Spleen (tissue), 11 donors: ENCODE results near the gene PKD1. TPM values are rescaled to one million over a fixed set of nuclear protein-coding genes. Genes with fewer than 3 reads are reported as not detected.
A peak's percentile ranks its signal among the peaks of the same experiment; 100 is the strongest.

Experiments
- DNase-seq: peaks from one replicate; pipeline ENCODE4 v3.0.0-alpha.2; 2020
- H3K27ac ChIP-seq, 8 donors: fragments of 200-600 bp; sonication (generic) in 7 of 8; 1 replicate in 4 of 8; 2 replicates in 4 of 8; pipeline versions ENCODE4 v1.5.0 to v1.8.0; 2016 to 2021; ENCODE audit warnings: inconsistent platforms in 4 of 8, mild to moderate bottlenecking in 4 of 8, moderate library complexity in 1 of 8
- H3K27me3 ChIP-seq, 7 donors: fragments of 200-600 bp; sonication (generic) in 6 of 7; replicated peaks in 1 of 7; 1 replicate in 4 of 7; 2 replicates in 3 of 7; pipeline versions ENCODE4 v1.5.0 to v1.8.0; 2016 to 2021; ENCODE audit warnings: inconsistent platforms in 3 of 7, mild to moderate bottlenecking in 1 of 7
- H3K36me3 ChIP-seq, 6 donors: fragments of 200-600 bp; sonication (generic) in 5 of 6; 1 replicate in 4 of 6; 2 replicates in 2 of 6; pipeline versions ENCODE4 v1.5.0 to v1.8.0; 2016 to 2021; ENCODE audit warnings: inconsistent platforms in 2 of 6
- H3K4me1 ChIP-seq, 6 donors: fragments of 200-600 bp; sonication (generic) in 5 of 6; 1 replicate in 3 of 6; 2 replicates in 3 of 6; pipeline versions ENCODE4 v1.5.0 to v1.8.0; 2016 to 2021; ENCODE audit warnings: inconsistent platforms in 3 of 6
- H3K4me3 ChIP-seq, 8 donors: fragments of 200-600 bp; sonication (generic) in 7 of 8; 1 replicate in 4 of 8; 2 replicates in 4 of 8; pipeline versions ENCODE4 v1.5.0 to v1.8.0; 2016 to 2021; ENCODE audit warnings: inconsistent platforms in 4 of 8, mild to moderate bottlenecking in 4 of 8, moderate library complexity in 2 of 8
- H3K9me3 ChIP-seq, 8 donors: fragments of 200-600 bp; sonication (generic) in 7 of 8; 1 replicate in 4 of 8; 2 replicates in 4 of 8; pipeline versions ENCODE4 v1.5.0 to v1.8.0; 2016 to 2021; ENCODE audit warnings: inconsistent platforms in 4 of 8
- POLR2A ChIP-seq, 3 donors: fragments of 450-650 bp; IDR thresholded peaks; one replicate each; pipeline ENCODE4 v1.5.1; 2017; ENCODE audit warnings: antibody characterized with exemption in 3 of 3, mild to moderate bottlenecking in 1 of 3
- POLR2AphosphoS5 ChIP-seq, 3 donors: sonication (generic); formaldehyde crosslinking; IDR thresholded peaks; one replicate each; pipeline ENCODE4 v1.5.1; 2017; ENCODE audit warnings: antibody characterized with exemption in 3 of 3
- WGBS, 5 donors: extraction: QIAGEN DNeasy Blood & Tissue Kit in 3 of 5; methylation state at CpG; one replicate each; pipeline versions ENCODE4 v1.1.5 to v1.1.7; 2013 to 2018; 5-methylcytosine and 5-hydroxymethylcytosine counted together
- intact Hi-C: fragments of 100-400 bp; cut with DNase I; formaldehyde crosslinking; loops from one replicate; pipeline ENCODE4 v1.15.0; 2023; ENCODE audit warnings: low total_unique reads
- polyA plus RNA-seq, 3 donors: library from polyadenylated mRNA; stranded (reverse); fragments of 200-250 nt; gene quantifications; one replicate each; pipeline ENCODE4 v1.2.1, GENCODE V29; 2013
- total RNA-seq, 7 donors: library from RNA; depleted of rRNA in 3 of 7; stranded (reverse); fragments of >200 nt in 3 of 7; fragmentation: NEBNext Ultra II Directional in 4 of 7; extraction: Animal tissue kit (Norgen Biotek cat#: 25700) in 4 of 7; gene quantifications; one replicate each; pipeline versions ENCODE4 v1.1.0 to v1.2.1, GENCODE V29; 2016 to 2021
- TF ChIP-seq, protein P1 (sequence below), 11 experiments: fragments of 200-600 bp in 7 of 11; fragments of 450-650 bp in 4 of 11; sonication (generic) in 4 of 11; IDR thresholded peaks in 8 of 11; conservative IDR thresholded peaks in 3 of 11; 1 replicate in 7 of 11; 2 replicates in 4 of 11; pipeline versions ENCODE4 v1.4.0 to v1.8.0; 2016 to 2021; ENCODE audit warnings: antibody characterized with exemption in 11 of 11, inconsistent platforms in 4 of 11, mild to moderate bottlenecking in 1 of 11
- donor health status: healthy with polysubstance abuse.
- donor health status: DM: no; HTN: no; CAD: no; lungs with moderate emphysema.
- donor health status: DM: no; HTN: no; CAD: no.
- donor health status: Bipolar disorder and iron deficiency.
- donor health status: healthy.
- donor health status: DM: no; HTN: no; CAD: no.
- donor health status: DM: yes; HTN: yes; CAD: no.

PKD1 gene
- total and polyA plus RNA-seq, 10 donors = 14.0 to 124 (median 79.8) TPM

DNA sequence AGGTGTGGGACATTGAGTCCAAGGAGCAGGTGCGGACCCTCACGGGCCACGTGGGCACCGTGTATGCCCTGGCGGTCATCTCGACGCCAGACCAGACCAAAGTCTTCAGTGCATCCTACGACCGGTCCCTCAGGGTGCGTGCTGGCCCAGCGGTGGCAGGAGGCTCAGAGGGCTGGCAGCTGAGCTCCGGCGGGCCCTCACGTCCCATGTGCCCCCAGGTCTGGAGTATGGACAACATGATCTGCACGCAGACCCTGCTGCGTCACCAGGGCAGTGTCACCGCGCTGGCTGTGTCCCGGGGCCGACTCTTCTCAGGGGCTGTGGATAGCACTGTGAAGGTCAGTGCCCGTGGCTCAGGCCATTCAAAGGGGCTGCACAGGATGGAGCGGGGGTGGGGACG lies 40.3 kb upstream of the PKD1 start:
- WGBS, 5 donors = 89 to 96% (median 95%) methylated on average over 11 to 23 of the region's 23 CpGs
- intact Hi-C loops = no loop called here

DNA sequence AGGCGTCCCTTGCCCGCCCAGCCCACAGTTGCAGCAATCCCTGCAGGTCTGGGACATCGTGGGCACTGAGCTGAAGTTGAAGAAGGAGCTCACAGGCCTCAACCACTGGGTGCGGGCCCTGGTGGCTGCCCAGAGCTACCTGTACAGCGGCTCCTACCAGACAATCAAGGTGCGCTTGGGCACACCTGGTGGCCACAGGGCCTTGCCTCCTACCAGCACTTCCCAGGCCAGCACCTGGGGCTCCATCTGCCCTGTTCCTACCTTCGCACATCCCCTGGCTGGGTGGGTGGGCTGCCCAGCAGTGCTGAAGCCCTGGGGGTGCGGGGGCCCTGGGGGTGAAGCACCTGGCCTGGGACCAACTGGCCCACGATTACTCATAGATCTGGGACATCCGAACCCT lies 39.8 kb upstream of the PKD1 start:
- Histone ChIP-seq H3K27me3 (no peaks in the 10 kb centered on the region), H3K9me3 (peaks cover 0 to 6% (median 0%) of the 10 kb centered on the region in 8 donors), H3K4me1 (peaks cover 0 to 47% (median 20%) of the 10 kb centered on the region in 6 donors), H3K4me3 (no peak overlapping the region), H3K27ac (no peak overlapping the region), H3K36me3 (peaks cover 4 to 85% (median 75%) of the 10 kb centered on the region in 6 donors)
- WGBS, 5 donors = 90 to 99% (median 93%) methylated on average over 5 to 10 of the region's 10 CpGs
- TF ChIP-seq, protein P1, sequence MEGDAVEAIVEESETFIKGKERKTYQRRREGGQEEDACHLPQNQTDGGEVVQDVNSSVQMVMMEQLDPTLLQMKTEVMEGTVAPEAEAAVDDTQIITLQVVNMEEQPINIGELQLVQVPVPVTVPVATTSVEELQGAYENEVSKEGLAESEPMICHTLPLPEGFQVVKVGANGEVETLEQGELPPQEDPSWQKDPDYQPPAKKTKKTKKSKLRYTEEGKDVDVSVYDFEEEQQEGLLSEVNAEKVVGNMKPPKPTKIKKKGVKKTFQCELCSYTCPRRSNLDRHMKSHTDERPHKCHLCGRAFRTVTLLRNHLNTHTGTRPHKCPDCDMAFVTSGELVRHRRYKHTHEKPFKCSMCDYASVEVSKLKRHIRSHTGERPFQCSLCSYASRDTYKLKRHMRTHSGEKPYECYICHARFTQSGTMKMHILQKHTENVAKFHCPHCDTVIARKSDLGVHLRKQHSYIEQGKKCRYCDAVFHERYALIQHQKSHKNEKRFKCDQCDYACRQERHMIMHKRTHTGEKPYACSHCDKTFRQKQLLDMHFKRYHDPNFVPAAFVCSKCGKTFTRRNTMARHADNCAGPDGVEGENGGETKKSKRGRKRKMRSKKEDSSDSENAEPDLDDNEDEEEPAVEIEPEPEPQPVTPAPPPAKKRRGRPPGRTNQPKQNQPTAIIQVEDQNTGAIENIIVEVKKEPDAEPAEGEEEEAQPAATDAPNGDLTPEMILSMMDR (IDR thresholded peaks at IDR 0.05 in 8 of 11, conservative IDR thresholded peaks at IDR 0.05 in 3 of 11) = no peak
- TF ChIP-seq POLR2AphosphoS5 (IDR thresholded peaks at IDR 0.05) = no peak
- TF ChIP-seq POLR2A (IDR thresholded peaks at IDR 0.05) = no peak
- intact Hi-C loops = no loop called here
- no peak for DNase-seq

More for the DNA sequence above, 40.3 kb upstream of the PKD1 start:
- no peak overlapping the region for H3K4me3 ChIP-seq
- DNase-seq = no peak
- H3K4me1 ChIP-seq = peaks cover 0 to 46% (median 20%) of the 10 kb centered on the region in 6 donors
- peaks cover 4 to 79% (median 69%) of the 10 kb centered on the region in 6 donors for H3K36me3 ChIP-seq
- H3K27ac ChIP-seq = no peak overlapping the region
- H3K9me3 ChIP-seq = peaks cover 0 to 6% (median 0%) of the 10 kb centered on the region in 8 donors
- TF ChIP-seq POLR2A (IDR thresholded peaks at IDR 0.05) = no peak
- TF ChIP-seq, protein P1 (IDR thresholded peaks at IDR 0.05 in 8 of 11, conservative IDR thresholded peaks at IDR 0.05 in 3 of 11) = no peak
- peak in 1 of 3 donors; percentile 7 for TF ChIP-seq POLR2AphosphoS5 (IDR thresholded peaks at IDR 0.05)
- no peaks in the 10 kb centered on the region for H3K27me3 ChIP-seq

DNA sequence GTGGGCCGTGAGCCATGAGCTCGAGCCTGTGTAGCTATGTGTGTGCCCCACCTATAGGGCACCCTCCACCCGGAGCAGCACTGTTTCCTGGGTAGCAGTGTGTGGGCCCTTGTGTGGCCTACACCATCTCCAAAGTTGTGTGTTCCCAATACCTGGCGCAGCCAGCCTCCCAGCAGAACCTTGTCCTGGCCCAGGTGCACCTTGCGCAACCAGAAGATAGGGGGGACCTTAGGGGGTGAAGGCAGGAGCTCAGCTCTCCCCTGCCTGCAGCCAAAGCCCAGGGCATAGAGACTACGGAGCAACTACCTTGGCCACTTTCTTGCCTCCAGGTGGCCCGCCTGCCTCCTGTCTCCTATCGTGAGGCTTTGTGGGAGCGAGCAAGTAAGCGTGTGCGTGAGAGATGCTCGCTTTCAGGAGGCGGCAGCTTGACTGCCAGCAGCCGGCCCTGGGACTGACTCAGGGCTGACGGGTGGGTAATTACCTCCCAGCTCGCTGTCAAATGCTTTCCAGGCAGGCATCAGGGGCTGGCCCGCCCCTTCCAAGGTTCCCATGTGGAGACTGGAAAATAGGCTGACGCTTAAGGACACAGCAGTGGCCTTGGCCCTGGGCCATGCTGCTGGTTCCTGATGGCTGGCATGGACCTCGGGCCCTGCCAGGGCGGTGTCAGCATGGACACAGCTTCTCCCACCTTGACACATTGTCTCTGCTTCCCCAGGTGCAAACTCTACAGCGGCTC lies 38.9 kb upstream of the PKD1 start:
- peaks cover under 1 to 52% (median 22%) of the 10 kb centered on the region in 6 donors for H3K4me1 ChIP-seq
- TF ChIP-seq, protein P1 (IDR thresholded peaks at IDR 0.05 in 8 of 11, conservative IDR thresholded peaks at IDR 0.05 in 3 of 11) = no peak
- TF ChIP-seq POLR2AphosphoS5 (IDR thresholded peaks at IDR 0.05) = peak; percentile 14 to 68 (median 66)
- no peaks in the 10 kb centered on the region for H3K27me3 ChIP-seq
- no peak overlapping the region for H3K4me3 ChIP-seq
- H3K36me3 ChIP-seq = peaks cover 4 to 92% (median 80%) of the 10 kb centered on the region in 6 donors
- peak overlapping the region in 2 of 8 donors; percentile 5 to 7 for H3K27ac ChIP-seq
- DNase-seq = peak; percentile 81
- peaks cover 0 to 6% (median 0%) of the 10 kb centered on the region in 8 donors for H3K9me3 ChIP-seq
- 83 to 95% (median 88%) methylated on average over 5 to 21 of the region's 21 CpGs for WGBS, 5 donors
- intact Hi-C loops = no loop called here

DNA sequence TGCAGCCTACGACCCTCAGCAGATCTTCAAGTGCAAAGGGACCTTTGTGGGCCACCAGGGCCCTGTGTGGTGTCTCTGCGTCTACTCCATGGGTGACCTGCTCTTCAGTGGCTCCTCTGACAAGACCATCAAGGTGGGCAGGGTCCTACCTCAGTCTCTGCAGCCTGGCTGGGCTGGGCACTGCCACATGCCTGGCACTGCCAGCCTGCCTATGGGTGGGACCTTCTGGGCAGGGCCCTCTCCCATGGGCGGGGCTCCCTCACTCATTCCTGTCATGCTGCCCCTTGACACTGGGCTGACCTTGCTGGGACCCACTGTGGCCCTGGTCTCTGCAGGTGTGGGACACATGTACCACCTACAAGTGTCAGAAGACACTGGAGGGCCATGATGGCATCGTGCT lies 38.2 kb upstream of the PKD1 start:
- H3K27ac ChIP-seq = peak overlapping the region in 2 of 8 donors; percentile 5 to 7
- H3K36me3 ChIP-seq = peaks cover 4 to 97% (median 84%) of the 10 kb centered on the region in 6 donors
- intact Hi-C loops = no loop called here

More for the DNA sequence above, 38.2 kb upstream of the PKD1 start:
- no peak for DNase-seq
- Histone ChIP-seq H3K4me1 (peaks cover 4 to 57% (median 27%) of the 10 kb centered on the region in 6 donors), H3K27me3 (no peaks in the 10 kb centered on the region), H3K4me3 (no peak overlapping the region), H3K9me3 (peaks cover 0 to 6% (median 0%) of the 10 kb centered on the region in 8 donors)
- TF ChIP-seq POLR2AphosphoS5 (IDR thresholded peaks at IDR 0.05) = no peak
- WGBS, 5 donors = 87 to 98% (median 91%) methylated on average over 4 of the region's 4 CpGs; no CpG with 5 or more reads in 2 of the 5 donors
